Endodermal cell (in vitro differentiated cells): ENCODE measurements around the gene THSD7A. TPM values are rescaled to one million over a fixed set of nuclear protein-coding genes. Genes with fewer than 3 reads are reported as not detected.

ENCODE experiments used
- DNase-seq: peaks from one replicate; pipeline ENCODE4 v3.0.0-alpha.2; 2017
- H3K27ac ChIP-seq: 2 replicates; pipeline ENCODE4 v1.5.1; 2013; ENCODE audit warnings: mild to moderate bottlenecking, low read depth, low read length, moderate library complexity
- H3K27me3 ChIP-seq: 2 replicates; pipeline ENCODE4 v1.6.1; 2013; ENCODE audit warnings: mild to moderate bottlenecking, low read length, moderate library complexity; ENCODE audit not compliant: insufficient read depth, control insufficient read depth, poor library complexity, severe bottlenecking
- H3K36me3 ChIP-seq: 2 replicates; pipeline ENCODE4 v1.7.0; 2013; ENCODE audit warnings: mild to moderate bottlenecking, low read length, moderate library complexity; ENCODE audit not compliant: control insufficient read depth, insufficient read depth
- H3K4me1 ChIP-seq: one replicate; pipeline ENCODE4 v1.7.0; 2013; ENCODE audit warnings: low read length; ENCODE audit not compliant: control insufficient read depth, insufficient read depth
- H3K4me3 ChIP-seq: 2 replicates; pipeline ENCODE4 v1.5.1; 2013; ENCODE audit warnings: mild to moderate bottlenecking, low read length, moderate library complexity
- H3K9ac ChIP-seq: 2 replicates; pipeline ENCODE4 v1.6.1; 2013; ENCODE audit warnings: mild to moderate bottlenecking, low read length, moderate library complexity; ENCODE audit not compliant: poor library complexity, severe bottlenecking; ENCODE audit errors: extremely low read depth
- H3K9me3 ChIP-seq: 2 replicates; pipeline ENCODE4 v1.6.1; 2013; ENCODE audit warnings: mild to moderate bottlenecking, low read length, moderate library complexity; ENCODE audit not compliant: control insufficient read depth
- H3K27ac Mint-ChIP-seq: 2 replicates; pipeline ENCODE4 v1.8.0; 2020; ENCODE audit warnings: mixed read lengths
- H3K27me3 Mint-ChIP-seq: 2 replicates; pipeline ENCODE4 v1.8.0; 2021; ENCODE audit warnings: mild to moderate bottlenecking, mixed read lengths; ENCODE audit not compliant: insufficient read depth
- H3K36me3 Mint-ChIP-seq: 2 replicates; pipeline ENCODE4 v1.8.0; 2020; ENCODE audit warnings: low read depth, mixed read lengths
- H3K4me1 Mint-ChIP-seq: 2 replicates; pipeline ENCODE4 v1.8.0; 2020; ENCODE audit warnings: mixed read lengths
- H3K4me3 Mint-ChIP-seq: 2 replicates; pipeline ENCODE4 v1.8.0; 2020; ENCODE audit warnings: mild to moderate bottlenecking, moderate library complexity, mixed read lengths
- H3K9me3 Mint-ChIP-seq: 2 replicates; pipeline ENCODE4 v1.8.0; 2020; ENCODE audit warnings: mild to moderate bottlenecking, mixed read lengths
- WGBS, 2 experiments: methylation state at CpG; one replicate each; pipeline versions ENCODE4 v1.1.5 to v1.1.7; 2013; ENCODE audit warnings: missing lambda C conversion rate in 2 of 2, mixed read lengths in 1 of 2; ENCODE audit not compliant: insufficient coverage in 1 of 2, insufficient read length in 1 of 2; 5-methylcytosine and 5-hydroxymethylcytosine counted together
- total RNA-seq, 2 donors: library from RNA; stranded (reverse); fragmentation: NEBNext Ultra II Directional in 1 of 2; extraction: Animal tissue kit (Norgen Biotek cat#: 25700) in 1 of 2; gene quantifications; 2 replicates in 1 of 2; 3 replicates in 1 of 2; pipeline ENCODE4 v1.2.1, GENCODE V29; 2021
- TF ChIP-seq, protein P1 (sequence below): fragments of 200-600 bp; sonication (generic); conservative IDR thresholded peaks from 2 replicates; pipeline ENCODE4 v1.5.0; 2021; ENCODE audit warnings: antibody characterized with exemption, mild to moderate bottlenecking

Gene THSD7A
- total RNA-seq, 2 donors from 2014 or later, result 0.73 to 1.3 TPM

DNA sequence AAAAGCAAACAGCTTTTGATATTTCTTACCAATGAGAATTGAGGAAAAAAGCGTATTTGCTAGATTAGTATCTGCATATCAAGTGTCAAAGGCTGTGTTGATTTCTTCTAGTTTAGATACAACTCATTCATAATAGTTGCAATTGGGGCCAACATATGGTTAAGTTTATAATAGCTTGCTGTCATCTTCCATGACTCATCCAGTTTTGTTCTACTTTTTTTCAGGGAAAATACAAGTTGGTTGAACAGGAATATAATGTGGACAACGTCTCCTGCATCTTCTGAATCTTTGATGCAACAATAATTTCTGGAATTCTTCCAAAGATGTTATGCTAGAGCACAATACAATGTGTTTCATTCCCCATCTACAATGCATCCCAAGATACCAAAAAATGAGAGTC, 182.0 kb downstream of the THSD7A start:
- H3K27me3 ChIP-seq, result no peaks in the 10 kb centered on the region
- H3K27me3 Mint-ChIP-seq, result no peaks in the 10 kb centered on the region
- H3K36me3 Mint-ChIP-seq, result no peaks in the 10 kb centered on the region

DNA sequence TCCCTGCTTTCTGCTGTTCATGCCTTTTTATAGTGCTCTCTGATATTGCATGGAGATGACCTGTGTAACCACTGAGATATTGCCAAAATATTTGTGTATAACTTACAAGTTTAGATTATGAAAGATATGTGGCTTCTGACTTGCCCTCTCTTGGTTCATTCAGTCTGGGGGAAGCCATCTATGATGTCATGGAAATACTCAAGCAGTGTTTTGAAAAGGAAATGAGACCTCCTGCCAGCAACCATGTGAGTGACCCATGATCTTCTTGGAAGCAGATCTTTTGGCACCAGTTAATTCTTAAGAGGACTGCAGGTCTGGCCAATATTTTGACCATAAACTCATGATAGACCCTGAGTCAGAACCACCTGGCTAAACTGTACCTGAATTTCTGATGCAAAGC, 183.0 kb downstream of the THSD7A start:
- H3K9me3 Mint-ChIP-seq, result no peaks in the 10 kb centered on the region
- no peaks in the 10 kb centered on the region for H3K4me1 Mint-ChIP-seq

More for the DNA sequence above, 182.0 kb downstream of the THSD7A start:
- Histone ChIP-seq H3K36me3 (no peaks in the 10 kb centered on the region), H3K27ac (no peak overlapping the region), H3K9ac (no peak overlapping the region), H3K4me3 (no peak overlapping the region), H3K9me3 (no peaks in the 10 kb centered on the region), H3K4me1 (no peaks in the 10 kb centered on the region)
- TF ChIP-seq, protein P1, sequence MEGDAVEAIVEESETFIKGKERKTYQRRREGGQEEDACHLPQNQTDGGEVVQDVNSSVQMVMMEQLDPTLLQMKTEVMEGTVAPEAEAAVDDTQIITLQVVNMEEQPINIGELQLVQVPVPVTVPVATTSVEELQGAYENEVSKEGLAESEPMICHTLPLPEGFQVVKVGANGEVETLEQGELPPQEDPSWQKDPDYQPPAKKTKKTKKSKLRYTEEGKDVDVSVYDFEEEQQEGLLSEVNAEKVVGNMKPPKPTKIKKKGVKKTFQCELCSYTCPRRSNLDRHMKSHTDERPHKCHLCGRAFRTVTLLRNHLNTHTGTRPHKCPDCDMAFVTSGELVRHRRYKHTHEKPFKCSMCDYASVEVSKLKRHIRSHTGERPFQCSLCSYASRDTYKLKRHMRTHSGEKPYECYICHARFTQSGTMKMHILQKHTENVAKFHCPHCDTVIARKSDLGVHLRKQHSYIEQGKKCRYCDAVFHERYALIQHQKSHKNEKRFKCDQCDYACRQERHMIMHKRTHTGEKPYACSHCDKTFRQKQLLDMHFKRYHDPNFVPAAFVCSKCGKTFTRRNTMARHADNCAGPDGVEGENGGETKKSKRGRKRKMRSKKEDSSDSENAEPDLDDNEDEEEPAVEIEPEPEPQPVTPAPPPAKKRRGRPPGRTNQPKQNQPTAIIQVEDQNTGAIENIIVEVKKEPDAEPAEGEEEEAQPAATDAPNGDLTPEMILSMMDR, result no peak
- no peak for DNase-seq
- H3K4me1 Mint-ChIP-seq, result no peaks in the 10 kb centered on the region
- no peak overlapping the region for H3K27ac Mint-ChIP-seq
- H3K4me3 Mint-ChIP-seq, result no peak overlapping the region
- 97% methylated on average over 2 of the region's 2 CpGs; no CpG with 5 or more reads in 1 of the 2 experiments for WGBS, 2 experiments
- H3K9me3 Mint-ChIP-seq, result no peaks in the 10 kb centered on the region

GRCh38 chr7:11648101-11648500, 183.9 kb downstream of the THSD7A start:
- Histone ChIP-seq H3K4me1 (no peaks in the 10 kb centered on the region), H3K27ac (no peak overlapping the region), H3K9ac (no peak overlapping the region), H3K27me3 (no peaks in the 10 kb centered on the region), H3K36me3 (no peaks in the 10 kb centered on the region), H3K4me3 (no peak overlapping the region), H3K9me3 (no peaks in the 10 kb centered on the region)
- TF ChIP-seq, protein P1, result no peak
- no peak overlapping the region for H3K4me3 Mint-ChIP-seq
- no peak overlapping the region for H3K27ac Mint-ChIP-seq
- no peaks in the 10 kb centered on the region for H3K27me3 Mint-ChIP-seq
- no peak for DNase-seq
- H3K9me3 Mint-ChIP-seq, result no peaks in the 10 kb centered on the region
- WGBS, 2 experiments, result 86 to 100% methylated on average over 1 to 3 of the region's 3 CpGs
- H3K36me3 Mint-ChIP-seq, result no peaks in the 10 kb centered on the region
- H3K4me1 Mint-ChIP-seq, result no peaks in the 10 kb centered on the region

More for the DNA sequence above, 183.0 kb downstream of the THSD7A start:
- H3K4me3 Mint-ChIP-seq, result no peak overlapping the region
- no peak overlapping the region for H3K27ac Mint-ChIP-seq
- H3K27me3 Mint-ChIP-seq, result no peaks in the 10 kb centered on the region
- Histone ChIP-seq H3K27me3 (no peaks in the 10 kb centered on the region), H3K36me3 (no peaks in the 10 kb centered on the region), H3K27ac (no peak overlapping the region), H3K4me3 (no peak overlapping the region), H3K4me1 (no peaks in the 10 kb centered on the region), H3K9me3 (no peaks in the 10 kb centered on the region), H3K9ac (no peak overlapping the region)
- DNase-seq, result no peak
- no peaks in the 10 kb centered on the region for H3K36me3 Mint-ChIP-seq
- TF ChIP-seq, protein P1, result no peak
